SK-MEL-5 (cell line): ENCODE results near the gene ODAD3. TPM values are rescaled to one million over a fixed set of nuclear protein-coding genes. Genes with fewer than 3 reads are reported as not detected.
"Not testable (repeated sequence)": the region's sequence is repeated elsewhere in the genome, so short reads cannot be mapped to it uniquely, and the experiment has no call there.

ENCODE experiments used
- DNase-seq: peaks from one replicate; pipeline ENCODE4 v3.0.0-alpha.2; 2016; ENCODE audit warnings: low read depth, low spot score
- in situ Hi-C: cut with HindIII; loops from 2 replicates; pipeline ENCODE4 v1.10.0; 2016; ENCODE audit warnings: low sequenced_read_pairs, high pct_unique_total_duplicates, low pct_unique_long_range_greater_than_20kb
- total RNA-seq: library from RNA; depleted of rRNA; stranded (reverse); fragments of >200 nt; shearing (Covaris generic); gene quantifications from 2 replicates; pipeline ENCODE4 v1.2.3, GENCODE V29; 2014

ODAD3 gene
- total RNA-seq, 1 experiment from 2014 or later: 0.08 TPM

- in situ Hi-C loops: no loop called here
- no peak for DNase-seq
Observed at GRCh38 chr19:11420429-11421370, 14.2 kb downstream of the ODAD3 start.

- in situ Hi-C loops: no loop called here
- DNase-seq: no peak
Observed at GRCh38 chr19:11418549-11419506, 16.1 kb downstream of the ODAD3 start, which contains the start of gene RGL3. RGL3 (minus strand) TSS chr19:11419314; CDS start chr19:11419278, 36 bp downstream.

GRCh38 chr19:11418094-11418548, 16.8 kb downstream of the ODAD3 start:
- in situ Hi-C loops: no loop called here
- DNase-seq: no peak

DNA sequence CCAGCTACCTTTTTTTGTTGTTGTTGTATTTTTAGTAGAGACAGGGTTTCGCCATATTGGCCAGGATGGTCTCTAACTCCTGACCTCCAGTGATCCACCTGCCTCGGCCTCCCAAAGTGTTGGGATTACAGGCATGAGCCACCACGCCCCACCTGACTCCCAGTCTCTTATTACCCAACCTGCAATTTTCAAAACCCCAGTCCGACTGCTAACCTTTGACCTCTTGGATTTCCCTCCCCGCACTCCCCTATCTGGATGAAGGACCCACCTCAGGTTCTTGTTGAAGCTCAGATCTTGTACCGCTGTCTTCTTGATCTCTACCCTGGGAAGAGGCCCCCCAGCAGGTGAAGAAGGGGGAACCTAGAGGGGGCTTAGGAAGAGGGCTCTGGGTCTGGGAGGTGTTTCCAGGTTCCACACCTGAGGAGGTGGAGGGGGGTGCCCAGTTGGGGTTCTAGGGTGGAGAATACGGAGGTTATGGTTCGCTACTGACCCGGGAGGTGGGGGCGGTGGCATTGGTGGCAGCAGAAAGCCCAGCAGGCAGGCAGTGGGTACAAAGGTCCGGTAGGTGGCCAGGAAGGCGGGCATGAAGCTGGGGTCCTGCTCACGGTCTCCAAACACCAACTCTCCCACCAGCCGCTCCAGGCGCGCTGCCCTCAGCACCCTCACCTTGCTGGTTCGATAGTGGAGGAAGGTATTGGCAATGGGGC, 18.4 kb downstream of the ODAD3 start:
- in situ Hi-C loops: no loop called here
- no peak for DNase-seq

- DNase-seq: no peak
- in situ Hi-C loops: no loop called here
Observed at GRCh38 chr19:11414544-11414943, 20.4 kb downstream of the ODAD3 start.

- no peak for DNase-seq
- in situ Hi-C loops: no loop called here
Observed at GRCh38 chr19:11410682-11411081, 24.2 kb downstream of the ODAD3 start.

DNA sequence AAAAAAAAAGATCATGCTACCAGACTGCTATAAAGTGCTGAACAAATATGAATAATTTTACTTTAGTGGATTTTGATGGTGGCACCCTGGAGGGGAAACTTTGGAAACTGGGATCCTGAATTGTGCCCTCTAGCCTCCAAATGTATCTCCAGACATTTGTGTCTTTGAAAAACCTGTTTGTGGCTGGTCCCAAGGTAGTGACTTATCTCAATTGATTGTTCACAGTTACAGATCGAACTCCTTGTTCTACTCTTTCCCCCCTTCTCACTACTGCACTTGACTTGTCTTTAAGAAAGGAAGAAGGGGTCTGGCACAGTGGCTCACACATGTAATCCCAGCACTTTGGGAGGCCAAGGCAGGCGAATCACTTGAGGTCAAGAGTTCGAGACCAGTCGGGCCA, 26.3 kb downstream of the ODAD3 start:
- in situ Hi-C loops: no loop called here

GRCh38 chr19:11406703-11407236, 28.2 kb downstream of the ODAD3 start:
- DNase-seq, in situ Hi-C loops: not testable (repeated sequence)

More for the DNA sequence above, 26.3 kb downstream of the ODAD3 start:
- DNase-seq: no peak

- in situ Hi-C loops: no loop called here
- DNase-seq: no peak
Observed at GRCh38 chr19:11405846-11406643, 28.9 kb downstream of the ODAD3 start.

GRCh38 chr19:11404588-11405222, 30.2 kb downstream of the ODAD3 start:
- DNase-seq: no peak
- in situ Hi-C loops: no loop called here

- in situ Hi-C loops: no loop called here
- no peak for DNase-seq
Observed at GRCh38 chr19:11401808-11402543, 32.9 kb downstream of the ODAD3 start.

- no peak for DNase-seq
- in situ Hi-C loops: no loop called here
Observed at GRCh38 chr19:11400798-11401197, 34.1 kb downstream of the ODAD3 start.

GRCh38 chr19:11399667-11400066, 35.3 kb downstream of the ODAD3 start:
- DNase-seq: no peak

GRCh38 chr19:11397089-11397610, 37.8 kb downstream of the ODAD3 start:
- DNase-seq: no peak
- in situ Hi-C loops: no loop called here

More at GRCh38 chr19:11399667-11400066, 35.3 kb downstream of the ODAD3 start:
- in situ Hi-C loops: no loop called here

GRCh38 chr19:11390933-11391680, 43.8 kb downstream of the ODAD3 start:
- DNase-seq: peak; percentile 19
- in situ Hi-C loops: no loop called here
